Nephron (organoid): ENCODE measurements around the gene RPP25.

ENCODE experiments used
- H3K27ac Mint-ChIP-seq, 3 experiments: 2 replicates each; pipeline ENCODE4 v1.8.0; 2020; ENCODE audit warnings: mixed read lengths in 3 of 3, mild to moderate bottlenecking in 2 of 3, moderate library complexity in 1 of 3
- H3K27me3 Mint-ChIP-seq: 2 replicates; pipeline ENCODE4 v1.8.0; 2021; ENCODE audit warnings: low read depth, mild to moderate bottlenecking, moderate library complexity, mixed read lengths
- H3K36me3 Mint-ChIP-seq: 2 replicates; pipeline ENCODE4 v1.8.0; 2020; ENCODE audit warnings: low read depth, mixed read lengths
- H3K4me1 Mint-ChIP-seq: 2 replicates; pipeline ENCODE4 v1.8.0; 2020; ENCODE audit warnings: mixed read lengths
- H3K4me3 Mint-ChIP-seq, 3 experiments: 2 replicates each; pipeline ENCODE4 v1.8.0; 2020; ENCODE audit warnings: mild to moderate bottlenecking in 3 of 3, mixed read lengths in 3 of 3, moderate library complexity in 2 of 3
- H3K9me3 Mint-ChIP-seq: 2 replicates; pipeline ENCODE4 v1.8.0; 2020; ENCODE audit warnings: mixed read lengths
- TF ChIP-seq, protein P1 (sequence below), 3 experiments: fragments of 200-600 bp; sonication (generic); IDR thresholded peaks; one replicate each; pipeline ENCODE4 v1.5.0; 2021; ENCODE audit warnings: antibody characterized with exemption in 3 of 3; ENCODE audit not compliant: unreplicated experiment in 3 of 3

Gene RPP25

DNA sequence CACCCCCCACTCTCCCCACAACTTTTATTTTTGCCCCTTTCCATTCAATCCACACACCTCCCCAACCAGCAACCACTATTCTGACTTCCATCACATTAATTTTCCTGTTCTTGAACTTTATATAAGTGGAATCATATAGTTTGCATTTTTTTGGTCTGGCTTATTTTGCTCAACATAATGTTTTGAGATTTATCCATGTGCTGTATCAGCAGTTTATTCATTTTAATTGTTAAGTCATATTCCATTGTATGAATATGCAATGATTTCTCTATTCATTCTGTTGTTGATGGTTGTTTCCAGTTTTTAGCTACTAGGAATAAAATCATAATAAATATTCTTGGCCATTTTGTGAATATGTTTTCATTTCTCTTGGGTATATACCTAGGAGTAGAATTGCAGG, 33.0 kb upstream of the RPP25 start:
- Mint-ChIP-seq H3K27me3 (peaks cover 46% of the 10 kb centered on the region), H3K9me3 (no peaks in the 10 kb centered on the region), H3K4me1 (no peaks in the 10 kb centered on the region), H3K36me3 (no peaks in the 10 kb centered on the region), H3K27ac (no peak overlapping the region), H3K4me3 (no peak overlapping the region)
- TF ChIP-seq, protein P1, sequence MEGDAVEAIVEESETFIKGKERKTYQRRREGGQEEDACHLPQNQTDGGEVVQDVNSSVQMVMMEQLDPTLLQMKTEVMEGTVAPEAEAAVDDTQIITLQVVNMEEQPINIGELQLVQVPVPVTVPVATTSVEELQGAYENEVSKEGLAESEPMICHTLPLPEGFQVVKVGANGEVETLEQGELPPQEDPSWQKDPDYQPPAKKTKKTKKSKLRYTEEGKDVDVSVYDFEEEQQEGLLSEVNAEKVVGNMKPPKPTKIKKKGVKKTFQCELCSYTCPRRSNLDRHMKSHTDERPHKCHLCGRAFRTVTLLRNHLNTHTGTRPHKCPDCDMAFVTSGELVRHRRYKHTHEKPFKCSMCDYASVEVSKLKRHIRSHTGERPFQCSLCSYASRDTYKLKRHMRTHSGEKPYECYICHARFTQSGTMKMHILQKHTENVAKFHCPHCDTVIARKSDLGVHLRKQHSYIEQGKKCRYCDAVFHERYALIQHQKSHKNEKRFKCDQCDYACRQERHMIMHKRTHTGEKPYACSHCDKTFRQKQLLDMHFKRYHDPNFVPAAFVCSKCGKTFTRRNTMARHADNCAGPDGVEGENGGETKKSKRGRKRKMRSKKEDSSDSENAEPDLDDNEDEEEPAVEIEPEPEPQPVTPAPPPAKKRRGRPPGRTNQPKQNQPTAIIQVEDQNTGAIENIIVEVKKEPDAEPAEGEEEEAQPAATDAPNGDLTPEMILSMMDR (IDR thresholded peaks at IDR 0.05; ENCODE audit: unreplicated experiment in 3 of 3): no peak

DNA sequence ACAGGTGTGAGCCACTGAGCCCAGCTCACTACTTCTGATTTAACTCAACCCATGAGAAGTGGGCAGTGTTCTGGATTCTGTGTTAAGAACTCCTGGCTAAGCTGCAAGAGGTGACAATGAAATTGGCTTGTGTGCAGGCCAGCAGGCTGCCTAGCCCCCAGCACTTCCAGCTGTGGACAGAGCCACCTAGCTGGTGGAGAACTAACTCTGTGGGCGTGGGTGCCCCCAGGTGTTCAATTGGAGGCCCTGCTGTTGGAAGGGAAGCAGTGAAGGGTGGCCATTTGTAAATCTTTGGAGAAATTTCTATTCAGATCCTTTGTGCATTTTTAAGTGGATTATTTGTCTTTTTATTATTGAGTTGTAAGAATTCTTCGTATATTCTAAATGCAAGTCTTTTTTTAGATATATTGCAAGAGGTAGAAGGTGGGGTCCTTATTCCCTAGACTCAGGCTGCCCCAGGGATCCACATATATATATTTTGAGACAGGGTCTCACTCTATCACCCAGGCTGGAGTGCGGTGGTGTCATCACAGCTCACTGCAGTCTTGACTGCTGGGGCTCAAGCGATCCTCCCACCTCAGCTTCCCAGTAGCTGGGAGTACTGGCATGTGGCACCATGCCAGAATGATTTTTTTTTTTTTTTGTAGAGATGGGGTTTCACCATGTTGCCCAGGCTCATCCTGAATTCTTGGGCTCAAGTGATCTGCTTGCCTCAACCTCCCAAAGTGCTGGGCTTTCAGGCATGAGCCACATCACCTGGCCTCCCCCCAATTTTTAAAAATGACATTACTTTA, 31.6 kb upstream of the RPP25 start:
- Mint-ChIP-seq H3K4me1 (no peaks in the 10 kb centered on the region), H3K4me3 (no peak overlapping the region), H3K27ac (no peak overlapping the region), H3K9me3 (no peaks in the 10 kb centered on the region), H3K36me3 (no peaks in the 10 kb centered on the region), H3K27me3 (peaks cover 54% of the 10 kb centered on the region)
- TF ChIP-seq, protein P1 (IDR thresholded peaks at IDR 0.05; ENCODE audit: unreplicated experiment in 3 of 3): peak; percentile 29 to 48 (median 31)

DNA sequence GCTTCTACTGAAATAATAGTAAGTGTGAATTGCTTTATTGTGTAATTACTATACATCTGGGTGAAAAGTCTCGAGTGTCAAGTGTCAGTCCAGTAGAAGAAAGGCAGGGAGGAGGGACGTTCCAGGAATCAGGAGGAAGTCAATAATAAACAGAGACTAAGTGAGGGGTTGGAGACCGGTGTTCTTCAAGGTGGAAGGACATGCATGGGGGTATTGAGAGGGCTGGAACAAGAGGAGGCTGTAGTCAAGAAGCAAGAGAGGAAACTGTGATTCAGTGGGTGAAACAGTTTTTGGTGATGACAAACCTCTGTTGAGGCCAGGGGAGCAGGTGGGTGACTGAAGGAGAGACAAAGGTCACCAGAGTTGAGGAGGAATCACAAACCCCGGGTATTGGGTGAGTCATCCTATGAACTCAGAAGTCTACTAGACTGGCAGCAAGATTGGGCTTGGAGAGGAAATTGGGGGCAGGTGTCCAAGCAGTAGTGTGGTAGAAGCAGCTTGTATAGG, 27.2 kb upstream of the RPP25 start:
- Mint-ChIP-seq H3K36me3 (no peaks in the 10 kb centered on the region), H3K9me3 (no peaks in the 10 kb centered on the region), H3K27me3 (peaks cover 51% of the 10 kb centered on the region), H3K4me1 (no peaks in the 10 kb centered on the region), H3K4me3 (no peak overlapping the region), H3K27ac (no peak overlapping the region)
- TF ChIP-seq, protein P1 (IDR thresholded peaks at IDR 0.05; ENCODE audit: unreplicated experiment in 3 of 3): no peak

DNA sequence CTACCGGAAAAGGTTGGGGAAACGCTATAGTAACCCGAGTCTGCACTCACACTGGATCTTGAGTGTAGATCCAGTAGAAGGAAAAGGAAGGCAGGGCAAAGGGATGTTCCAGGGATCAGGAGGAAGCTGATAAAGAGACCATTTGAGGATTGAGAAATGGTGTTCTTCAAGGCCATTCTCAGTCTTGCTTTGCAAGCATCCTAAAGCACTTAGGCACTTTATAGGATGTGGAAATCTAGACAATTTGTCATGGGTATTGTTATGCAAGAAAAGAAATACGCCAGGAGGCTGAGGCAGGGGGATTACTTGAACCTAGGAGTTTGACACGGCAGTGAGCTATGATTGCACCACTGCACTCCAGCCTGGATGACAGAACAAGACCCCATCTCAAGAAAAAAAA, 25.6 kb upstream of the RPP25 start:
- Mint-ChIP-seq H3K36me3 (no peaks in the 10 kb centered on the region), H3K4me1 (no peaks in the 10 kb centered on the region), H3K27me3 (peaks cover 48% of the 10 kb centered on the region), H3K9me3 (no peaks in the 10 kb centered on the region), H3K4me3 (no peak overlapping the region), H3K27ac (no peak overlapping the region)
- TF ChIP-seq, protein P1 (IDR thresholded peaks at IDR 0.05; ENCODE audit: unreplicated experiment in 3 of 3): no peak

DNA sequence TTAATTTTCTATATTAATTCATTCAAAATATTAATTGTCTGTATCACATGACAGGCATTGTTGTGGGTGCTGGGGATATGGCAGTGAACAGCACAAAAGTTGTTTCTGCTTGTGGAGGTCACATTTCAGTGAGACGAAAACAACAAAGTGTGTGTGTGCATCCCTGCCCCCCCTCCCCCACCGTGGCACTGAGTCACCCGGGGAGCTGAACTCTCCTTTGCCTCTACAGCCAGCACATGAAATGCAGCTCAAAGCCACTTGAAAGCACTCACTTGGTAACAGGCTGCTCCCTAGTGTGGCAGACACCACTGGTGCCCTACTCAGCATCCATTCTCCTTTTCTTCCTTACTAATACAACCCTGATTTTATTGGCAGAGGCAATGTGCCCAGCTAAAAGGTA, 21.9 kb upstream of the RPP25 start:
- TF ChIP-seq, protein P1 (IDR thresholded peaks at IDR 0.05; ENCODE audit: unreplicated experiment in 3 of 3): no peak
- Mint-ChIP-seq H3K27ac (no peak overlapping the region), H3K36me3 (no peaks in the 10 kb centered on the region), H3K4me3 (no peak overlapping the region), H3K4me1 (no peaks in the 10 kb centered on the region), H3K27me3 (peaks cover 21% of the 10 kb centered on the region), H3K9me3 (no peaks in the 10 kb centered on the region)

DNA sequence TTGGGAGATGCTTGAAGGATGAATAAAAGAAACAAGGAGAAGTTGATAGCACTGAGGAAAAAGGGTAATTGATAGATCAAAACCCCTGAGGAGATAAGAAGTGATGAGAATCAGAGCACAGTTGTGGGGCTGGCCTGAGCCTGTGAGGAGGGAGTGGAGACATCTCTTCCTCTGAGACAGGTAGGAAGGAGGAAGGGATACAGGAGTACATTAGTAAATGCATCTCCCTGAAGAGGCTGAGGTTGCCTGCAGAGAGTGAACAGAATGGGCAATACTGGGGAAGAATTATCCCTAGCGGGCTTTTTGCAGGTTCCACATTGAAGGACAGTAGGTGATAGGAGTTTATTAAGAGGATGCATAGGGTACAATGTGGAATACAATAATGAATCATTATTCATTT, 21.5 kb upstream of the RPP25 start:
- H3K27me3 Mint-ChIP-seq: peaks cover 20% of the 10 kb centered on the region

More for the DNA sequence above, 21.5 kb upstream of the RPP25 start:
- TF ChIP-seq, protein P1 (IDR thresholded peaks at IDR 0.05; ENCODE audit: unreplicated experiment in 3 of 3): no peak
- H3K36me3 Mint-ChIP-seq: no peaks in the 10 kb centered on the region
- no peak overlapping the region for H3K4me3 Mint-ChIP-seq
- no peak overlapping the region for H3K27ac Mint-ChIP-seq
- no peaks in the 10 kb centered on the region for H3K9me3 Mint-ChIP-seq
- no peaks in the 10 kb centered on the region for H3K4me1 Mint-ChIP-seq
